Stimulated activated CD4-positive, alpha-beta T cell treated with anti-CD3 and anti-CD28 coated beads, Interleukin-15, amount 100 ng/mL, for 1 hour (primary cell): ENCODE results near the gene DLL1.

Source experiments
- DNase-seq, 2 donors: peaks; one replicate each; pipeline ENCODE4 v3.0.0-alpha.2; 2020; ENCODE audit warnings: low read depth in 1 of 2, low spot score in 1 of 2

DLL1 gene

GRCh38 chr6:170295510-170296422, 4.9 kb upstream of the DLL1 start:
- peak in 1 of 2 donors; percentile 40 for DNase-seq

- no peak for DNase-seq
These were observed 4.1 kb upstream of the DLL1 start for GRCh38 chr6:170294813-170295509.

DNA sequence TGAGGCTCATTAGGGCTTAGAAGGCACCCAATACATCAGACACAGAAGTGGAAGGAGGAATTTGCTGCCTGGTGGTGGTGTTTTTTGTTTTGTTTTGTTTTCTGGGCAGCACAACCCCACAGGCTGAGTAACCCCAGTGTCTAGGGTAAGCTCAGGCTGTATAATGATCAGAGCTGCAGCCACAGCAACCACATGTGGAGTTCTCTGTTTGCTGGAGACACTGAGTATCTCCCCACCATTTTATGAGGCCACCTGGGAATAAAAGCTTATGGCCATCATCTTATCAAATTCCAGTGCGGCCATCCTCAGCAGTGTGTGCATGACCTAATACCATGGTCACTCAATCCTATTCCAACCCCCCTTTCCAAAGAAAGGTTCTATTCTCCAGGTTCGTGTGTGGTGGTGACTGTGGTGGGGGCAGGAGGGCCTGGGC, 3.4 kb upstream of the DLL1 start:
- DNase-seq, result no peak

- DNase-seq, result no peak
These were observed 2.7 kb upstream of the DLL1 start for GRCh38 chr6:170293341-170294231.

- DNase-seq, result no peak
These were observed 1.7 kb upstream of the DLL1 start for GRCh38 chr6:170292407-170293158.

- no peak for DNase-seq
These were observed 1.2 kb upstream of the DLL1 start for GRCh38 chr6:170292111-170292406.

DNA sequence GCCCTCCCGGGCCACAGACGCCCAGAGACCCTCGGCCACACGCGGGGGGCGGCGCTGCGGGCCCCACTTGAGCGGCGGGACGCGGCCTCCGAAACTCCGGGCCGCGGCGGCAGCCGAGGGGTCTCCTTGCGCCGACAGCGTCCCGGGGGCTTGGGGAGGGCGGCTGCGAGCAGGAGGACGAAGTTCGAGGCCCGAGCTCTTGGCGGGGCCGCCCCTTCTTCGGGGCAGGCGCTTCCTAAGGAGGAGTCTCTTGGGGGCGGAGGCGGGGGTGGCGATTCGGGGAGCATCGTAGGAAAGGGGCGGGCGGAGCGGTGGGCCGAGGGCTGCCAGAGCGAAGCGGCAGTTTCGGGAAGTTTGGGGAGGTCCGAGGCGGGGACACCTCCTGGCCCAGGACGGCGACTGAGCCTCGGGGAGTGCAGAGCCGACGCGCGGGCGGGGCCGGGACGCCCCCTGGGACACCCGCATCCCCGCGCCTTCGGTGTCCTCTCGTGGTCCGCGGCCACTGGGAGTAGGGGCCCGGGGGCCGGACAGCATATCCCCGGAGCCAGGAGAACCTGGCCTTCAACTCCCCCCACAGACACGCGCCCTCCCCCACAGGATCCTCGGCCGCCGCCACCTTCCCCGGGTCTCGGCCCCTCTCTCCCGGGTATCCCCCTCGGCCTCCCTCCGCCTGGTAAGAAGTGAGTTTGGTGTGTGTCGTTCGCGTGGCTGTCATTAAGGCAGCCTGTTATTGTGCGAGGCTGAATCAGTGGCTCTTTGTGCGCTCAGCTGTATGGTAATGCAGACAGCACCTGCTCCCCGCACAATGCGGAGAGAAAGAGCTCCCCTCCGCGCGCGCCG, 613 bp upstream of the DLL1 start:
- no peak for DNase-seq

DNA sequence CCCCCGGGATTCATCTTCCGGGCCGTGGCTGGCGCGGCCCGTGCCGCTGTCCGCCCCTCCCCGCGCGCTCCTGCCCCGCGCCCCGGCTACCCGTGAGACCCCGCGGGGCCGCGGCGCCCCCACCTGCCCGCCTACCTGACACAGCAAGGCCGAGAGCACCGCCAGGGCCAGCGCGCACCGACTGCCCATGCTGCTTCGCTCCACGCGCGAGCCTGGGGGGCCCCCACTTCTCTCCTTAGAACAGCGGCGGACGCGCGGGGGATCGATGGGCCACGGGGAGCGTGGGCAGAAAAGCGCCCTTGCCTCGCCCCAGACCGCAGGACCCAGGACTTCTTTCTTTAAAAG, 955 bp downstream of the DLL1 start:
- DNase-seq, result no peak

- no peak for DNase-seq
These were observed 1.5 kb downstream of the DLL1 start for GRCh38 chr6:170289180-170289931.

DNA sequence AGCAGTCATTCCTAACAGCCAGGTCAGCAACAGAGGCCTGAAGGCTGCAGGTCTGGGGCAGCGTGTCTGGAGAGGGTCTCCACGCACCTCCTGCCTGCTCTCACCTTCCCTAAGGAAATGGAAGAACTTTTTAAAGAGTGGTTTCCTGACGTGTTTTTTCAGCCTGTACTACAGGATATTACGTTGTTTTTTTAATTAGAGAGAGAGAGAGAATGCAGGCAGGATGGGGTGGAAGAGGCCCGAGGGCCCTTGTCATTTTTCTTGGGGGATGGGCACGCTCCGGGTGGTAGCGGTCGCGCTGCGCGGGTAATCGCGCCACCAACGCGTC, 2.1 kb downstream of the DLL1 start:
- no peak for DNase-seq

DNA sequence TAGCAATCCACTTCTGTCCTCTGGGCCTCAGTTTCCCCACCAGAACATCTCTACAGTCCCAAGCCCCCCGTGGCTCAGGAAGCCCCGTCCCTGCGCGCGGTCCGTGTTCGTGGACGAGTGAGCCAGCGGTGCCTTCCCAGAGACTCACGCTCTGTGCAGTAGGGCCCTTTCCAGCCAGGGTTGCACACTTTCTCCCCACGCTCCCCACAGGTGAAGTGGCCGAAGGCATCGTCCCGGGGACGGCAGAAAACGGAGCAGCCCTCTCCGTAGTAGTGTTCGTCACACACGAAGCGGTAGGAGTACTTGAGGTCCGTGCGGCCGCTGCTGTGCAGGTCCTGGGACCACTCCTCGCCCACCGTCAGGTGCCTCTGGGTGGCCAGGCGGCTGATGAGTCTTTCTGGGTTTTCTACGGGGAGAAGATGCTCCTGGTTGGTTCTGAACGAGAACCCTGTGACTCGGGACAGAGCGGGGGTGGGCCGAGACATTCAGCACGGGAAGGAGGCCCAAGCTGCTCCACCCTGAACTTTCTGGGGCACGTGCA, 2.7 kb downstream of the DLL1 start:
- no peak for DNase-seq

DNA sequence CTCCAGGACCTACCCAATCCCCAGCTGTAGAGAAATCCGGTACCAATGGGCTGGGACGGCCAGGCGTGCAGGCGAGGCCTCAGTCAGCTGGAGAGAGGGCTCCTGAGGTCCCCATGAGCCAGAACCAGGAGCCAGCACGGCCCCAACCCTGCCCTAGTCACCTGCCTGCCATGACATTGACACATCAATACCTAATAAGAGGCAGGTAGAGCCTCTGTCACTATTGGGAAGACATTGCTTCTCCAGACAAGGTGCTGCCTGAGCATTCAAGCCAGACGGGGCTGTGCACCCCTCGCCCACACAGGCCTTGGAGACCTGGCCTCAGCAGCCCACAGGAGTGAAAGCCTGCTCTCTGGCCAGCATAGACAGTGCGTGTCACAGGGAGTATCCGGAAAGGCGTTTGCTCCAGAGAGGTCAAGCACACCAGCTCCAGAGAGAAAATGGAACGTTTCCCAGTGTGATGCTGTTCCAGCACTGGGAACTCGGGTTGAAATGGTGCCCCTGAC, 3.5 kb downstream of the DLL1 start:
- DNase-seq, result no peak

DNA sequence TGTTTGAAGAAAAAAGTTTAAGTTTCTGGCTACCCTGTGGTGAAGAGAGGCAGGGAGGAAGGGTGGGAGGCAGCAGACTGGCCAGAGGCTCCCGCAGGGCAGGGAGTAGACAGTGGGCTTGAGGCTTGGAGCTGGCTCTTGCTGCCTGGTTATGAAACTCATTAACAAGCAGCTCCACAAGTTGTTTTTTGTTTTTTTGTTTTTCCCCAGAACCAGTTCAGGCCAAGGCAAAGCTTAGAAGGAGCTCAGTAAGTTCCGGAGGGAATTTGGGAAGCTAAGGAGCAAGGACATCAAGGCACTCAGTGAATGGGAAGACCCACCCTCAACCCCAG, 4.0 kb downstream of the DLL1 start:
- DNase-seq, result no peak

DNA sequence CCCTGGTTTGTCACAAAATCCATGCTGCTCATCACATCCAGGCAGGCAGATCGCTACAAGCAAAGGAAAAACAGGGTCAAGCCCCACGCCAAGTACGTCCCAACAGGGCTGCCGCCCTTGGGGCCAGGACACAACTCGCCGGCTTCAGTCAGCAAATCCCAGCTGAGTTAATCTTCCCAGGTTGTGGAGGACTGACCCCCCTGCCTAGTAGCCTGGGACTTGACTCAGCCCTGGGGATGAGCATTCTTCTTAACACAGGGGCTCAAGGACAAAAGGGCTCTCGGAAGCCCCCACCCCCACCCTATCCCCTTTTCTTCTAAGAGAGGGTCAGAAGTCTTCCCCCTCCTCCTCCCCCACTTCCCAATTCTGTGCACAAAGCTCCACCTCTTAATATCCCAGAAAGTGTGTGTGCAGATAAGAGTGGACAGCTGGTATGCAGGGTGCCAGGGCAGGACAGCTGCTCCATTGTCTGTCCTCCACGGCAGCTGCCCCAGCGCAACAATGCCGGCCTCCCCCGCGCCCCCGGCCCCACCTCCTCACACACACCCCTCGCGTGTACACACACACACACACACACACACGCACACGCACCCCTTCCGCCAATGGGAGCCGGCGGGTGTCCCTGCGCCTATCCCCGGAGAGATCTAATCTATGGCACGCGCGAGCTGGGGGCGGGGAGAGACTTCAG, 4.5 kb downstream of the DLL1 start:
- DNase-seq, result no peak

- DNase-seq, result no peak
These were observed 5.4 kb downstream of the DLL1 start for GRCh38 chr6:170285482-170285881.

GRCh38 chr6:170284866-170285469, 5.9 kb downstream of the DLL1 start:
- no peak for DNase-seq

GRCh38 chr6:170284126-170284773, 6.6 kb downstream of the DLL1 start:
- no peak for DNase-seq
